ENCODE data around the gene NAALADL2.
"Not testable (repeated sequence)": the region's sequence is repeated elsewhere in the genome, so short reads cannot be mapped to it uniquely, and the experiment has no call there.

GRCh38 chr3:175787109-175787508 is 928.0 kb downstream of the NAALADL2 start:
- TF ChIP-seq, protein P1, sequence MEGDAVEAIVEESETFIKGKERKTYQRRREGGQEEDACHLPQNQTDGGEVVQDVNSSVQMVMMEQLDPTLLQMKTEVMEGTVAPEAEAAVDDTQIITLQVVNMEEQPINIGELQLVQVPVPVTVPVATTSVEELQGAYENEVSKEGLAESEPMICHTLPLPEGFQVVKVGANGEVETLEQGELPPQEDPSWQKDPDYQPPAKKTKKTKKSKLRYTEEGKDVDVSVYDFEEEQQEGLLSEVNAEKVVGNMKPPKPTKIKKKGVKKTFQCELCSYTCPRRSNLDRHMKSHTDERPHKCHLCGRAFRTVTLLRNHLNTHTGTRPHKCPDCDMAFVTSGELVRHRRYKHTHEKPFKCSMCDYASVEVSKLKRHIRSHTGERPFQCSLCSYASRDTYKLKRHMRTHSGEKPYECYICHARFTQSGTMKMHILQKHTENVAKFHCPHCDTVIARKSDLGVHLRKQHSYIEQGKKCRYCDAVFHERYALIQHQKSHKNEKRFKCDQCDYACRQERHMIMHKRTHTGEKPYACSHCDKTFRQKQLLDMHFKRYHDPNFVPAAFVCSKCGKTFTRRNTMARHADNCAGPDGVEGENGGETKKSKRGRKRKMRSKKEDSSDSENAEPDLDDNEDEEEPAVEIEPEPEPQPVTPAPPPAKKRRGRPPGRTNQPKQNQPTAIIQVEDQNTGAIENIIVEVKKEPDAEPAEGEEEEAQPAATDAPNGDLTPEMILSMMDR (IDR thresholded peaks at IDR 0.05; ENCODE audit: poor library complexity): not testable (repeated sequence)
- not testable (repeated sequence) for TF ChIP-seq EZH2 (IDR thresholded peaks at IDR 0.05; ENCODE audit: borderline replicate concordance)

Measured in hepatocyte (in vitro differentiated cells).